ENCODE measurements around the gene STAMBPL1.

The STAMBPL1 gene

DNA sequence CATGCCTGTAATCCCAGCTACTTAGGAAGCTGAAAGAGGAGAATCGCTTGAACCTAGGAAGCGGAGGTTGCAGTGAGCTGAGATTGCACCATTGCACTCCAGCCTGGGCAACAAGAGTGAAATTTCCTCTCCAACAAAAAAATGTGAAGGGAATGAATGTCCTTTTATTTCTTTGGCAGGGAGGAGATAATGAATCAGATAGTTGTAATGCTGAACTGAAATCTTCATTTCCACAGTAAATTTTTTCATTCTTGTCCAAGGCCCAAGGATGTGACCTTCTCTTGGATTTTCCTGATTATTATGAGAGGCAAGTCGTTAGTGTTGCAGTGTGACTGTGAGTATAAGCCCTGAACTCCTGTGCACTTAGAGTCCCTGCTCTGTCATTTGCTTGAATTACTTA lies 13.6 kb downstream of the STAMBPL1 start:
- peak; percentile 66 for DNase-seq (ENCODE audit: low spot score)

DNA sequence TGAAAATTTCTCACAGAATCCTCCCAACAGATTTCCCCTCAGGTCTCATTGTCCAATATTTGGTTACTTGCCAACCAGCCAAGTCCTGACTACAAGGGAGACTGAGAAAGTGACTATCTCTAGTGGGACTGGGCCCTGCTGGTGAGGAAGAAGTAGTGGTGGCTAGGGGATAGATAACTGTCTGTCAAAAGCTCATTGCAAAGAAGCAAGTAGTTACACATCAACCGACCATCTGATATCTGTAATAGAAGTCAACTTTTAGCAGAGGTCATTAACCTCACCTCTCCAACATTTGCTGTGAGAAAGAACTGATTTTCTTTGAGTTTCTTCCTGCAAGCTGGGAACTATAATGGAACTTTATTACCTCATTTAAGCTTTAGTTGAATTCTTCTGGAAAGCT lies 15.2 kb downstream of the STAMBPL1 start:
- no peak for DNase-seq (ENCODE audit: low spot score)

DNA sequence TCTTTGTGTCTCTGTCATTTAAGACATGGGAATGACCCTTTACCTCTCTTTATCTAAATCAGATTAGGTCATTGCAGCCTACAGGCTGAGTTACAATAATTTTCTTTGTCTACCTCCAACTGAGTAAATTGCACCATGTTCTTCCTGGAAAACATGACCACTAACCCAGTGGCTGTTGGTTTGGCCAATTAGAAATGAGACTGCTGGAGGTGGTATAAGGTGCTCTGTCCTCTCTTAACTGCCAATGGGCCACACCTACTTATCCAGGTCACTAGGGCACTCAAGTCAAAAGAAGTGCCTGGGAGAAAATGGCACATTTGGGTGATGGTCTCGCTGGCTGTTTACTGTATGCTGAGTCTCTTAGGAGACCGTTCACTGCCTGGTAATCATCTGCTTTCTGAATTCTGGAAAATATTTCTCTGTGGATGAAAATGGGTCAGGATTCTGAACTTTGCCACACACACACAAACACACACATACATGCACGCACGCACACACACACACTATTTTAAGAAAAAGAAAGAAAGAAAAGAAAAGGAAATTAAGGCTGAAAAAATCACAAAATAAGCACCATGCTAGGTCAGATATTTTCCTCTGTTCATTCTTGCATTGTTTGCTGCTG lies 16.4 kb downstream of the STAMBPL1 start:
- no peak for DNase-seq (ENCODE audit: low spot score)

DNA sequence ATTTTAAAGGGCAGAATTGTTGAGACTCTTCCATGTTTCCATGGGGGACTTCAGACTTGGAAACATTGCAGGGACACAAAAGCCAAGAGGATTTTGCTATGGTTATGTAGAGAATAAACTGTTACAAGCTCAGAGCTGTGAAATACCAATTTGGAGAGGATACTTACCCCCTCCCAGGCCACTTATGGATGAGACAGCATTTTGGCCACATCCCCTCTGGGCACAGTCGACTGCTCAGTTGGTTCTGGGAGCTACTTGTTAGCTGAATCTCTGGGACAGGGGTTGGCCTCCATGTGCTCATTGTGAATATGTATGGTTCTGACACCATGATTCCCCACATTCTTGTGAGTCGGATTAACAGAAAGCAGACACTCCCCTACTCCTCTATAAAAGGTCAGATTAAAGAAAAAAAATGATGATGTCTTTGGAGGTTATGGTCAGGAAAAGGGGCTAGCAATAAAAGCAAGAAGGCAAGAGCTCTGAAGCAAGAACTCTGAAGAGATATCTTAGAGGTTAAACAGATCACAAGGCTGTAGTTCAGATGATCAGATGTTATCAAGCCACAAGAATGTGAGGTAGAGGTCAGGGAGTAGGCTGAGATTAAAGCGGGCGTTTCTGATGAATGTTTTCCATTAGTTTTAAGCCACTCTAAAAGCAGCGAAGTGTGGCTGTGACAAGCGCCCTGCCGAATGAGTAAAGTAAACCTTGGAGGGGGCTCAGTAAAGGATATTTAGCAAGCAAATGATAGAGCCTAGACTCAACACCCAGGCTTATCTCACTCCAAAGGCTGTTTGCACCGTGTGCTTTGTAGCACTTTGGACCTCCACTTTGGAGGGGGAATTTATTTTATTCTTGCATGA lies 17.2 kb downstream of the STAMBPL1 start:
- DNase-seq (ENCODE audit: low spot score) = no peak

DNA sequence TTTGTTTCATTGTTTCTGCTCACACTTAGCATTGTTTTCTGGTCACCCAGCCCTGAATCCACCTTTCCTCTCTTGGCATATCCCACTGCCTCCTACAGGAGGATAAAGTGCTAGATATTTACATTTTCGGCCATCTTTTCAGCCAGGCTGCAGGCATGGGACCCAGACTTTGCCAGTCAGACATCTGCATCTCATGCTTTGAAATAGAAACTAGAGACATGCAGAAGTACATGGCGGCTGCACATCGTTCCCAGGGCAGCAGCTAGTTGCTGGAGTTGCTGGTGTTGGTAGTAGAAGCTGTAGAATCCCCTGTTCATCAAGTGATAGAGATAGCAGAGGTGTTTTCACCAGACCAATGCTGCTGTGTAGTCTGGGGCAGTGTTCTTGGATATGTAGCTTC lies 18.7 kb downstream of the STAMBPL1 start:
- no peak for DNase-seq (ENCODE audit: low spot score)

DNA sequence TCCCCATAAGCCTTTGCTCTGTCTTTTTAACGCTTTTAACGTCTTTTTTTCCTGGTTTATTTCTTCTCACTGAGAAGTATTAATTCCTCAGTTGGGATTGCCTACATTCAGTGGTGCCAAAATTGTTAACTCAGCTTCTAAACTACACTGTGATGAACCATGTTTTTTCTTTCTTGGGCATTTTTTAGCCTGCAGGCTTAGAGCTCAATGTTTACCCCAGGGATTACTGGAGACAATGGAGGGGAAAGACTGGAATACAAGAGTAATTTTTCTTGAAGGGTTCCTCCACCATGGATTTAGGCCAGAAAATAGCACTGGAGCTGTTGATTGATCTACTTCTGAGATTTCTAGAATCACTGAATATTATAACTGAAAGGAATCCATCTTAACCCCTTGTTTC lies 19.8 kb downstream of the STAMBPL1 start:
- DNase-seq (ENCODE audit: low spot score) = no peak

DNA sequence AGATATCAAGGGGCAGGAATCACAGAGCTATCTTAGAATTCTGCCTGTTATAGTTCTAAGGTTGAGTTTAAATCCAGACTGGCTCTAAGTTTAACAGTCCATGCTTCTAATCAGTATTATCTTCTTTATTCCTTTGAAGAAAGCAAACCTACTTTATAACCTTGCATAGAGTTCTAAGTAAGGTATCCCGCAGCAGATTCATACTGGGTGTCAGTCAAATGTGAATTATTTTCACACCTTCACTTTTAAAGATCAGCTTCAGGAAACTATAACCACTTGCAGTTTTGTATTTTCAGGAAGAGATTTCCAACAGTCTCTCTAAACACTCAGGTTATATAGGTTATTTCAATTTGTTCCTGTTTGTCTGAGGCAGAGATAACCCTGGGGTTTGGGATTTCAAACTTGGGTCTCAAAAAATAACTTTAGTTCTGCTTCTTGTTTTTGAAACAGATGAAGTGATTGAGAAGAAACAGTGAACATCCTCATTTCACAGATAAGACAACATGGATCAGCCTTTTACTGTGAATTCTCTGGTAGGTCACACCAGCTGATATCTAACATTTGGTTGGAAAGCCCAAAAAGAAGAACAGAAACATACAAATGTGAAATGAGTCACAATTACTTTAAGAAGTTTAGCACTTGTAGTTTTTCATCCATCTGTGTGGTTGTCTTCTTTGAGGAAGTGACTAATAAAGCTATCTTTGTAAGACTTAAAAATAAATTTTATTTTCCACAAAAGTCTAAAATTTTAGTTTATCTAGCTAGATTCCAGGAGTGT lies 21.4 kb downstream of the STAMBPL1 start:
- DNase-seq (ENCODE audit: low spot score) = peak; percentile 21

DNA sequence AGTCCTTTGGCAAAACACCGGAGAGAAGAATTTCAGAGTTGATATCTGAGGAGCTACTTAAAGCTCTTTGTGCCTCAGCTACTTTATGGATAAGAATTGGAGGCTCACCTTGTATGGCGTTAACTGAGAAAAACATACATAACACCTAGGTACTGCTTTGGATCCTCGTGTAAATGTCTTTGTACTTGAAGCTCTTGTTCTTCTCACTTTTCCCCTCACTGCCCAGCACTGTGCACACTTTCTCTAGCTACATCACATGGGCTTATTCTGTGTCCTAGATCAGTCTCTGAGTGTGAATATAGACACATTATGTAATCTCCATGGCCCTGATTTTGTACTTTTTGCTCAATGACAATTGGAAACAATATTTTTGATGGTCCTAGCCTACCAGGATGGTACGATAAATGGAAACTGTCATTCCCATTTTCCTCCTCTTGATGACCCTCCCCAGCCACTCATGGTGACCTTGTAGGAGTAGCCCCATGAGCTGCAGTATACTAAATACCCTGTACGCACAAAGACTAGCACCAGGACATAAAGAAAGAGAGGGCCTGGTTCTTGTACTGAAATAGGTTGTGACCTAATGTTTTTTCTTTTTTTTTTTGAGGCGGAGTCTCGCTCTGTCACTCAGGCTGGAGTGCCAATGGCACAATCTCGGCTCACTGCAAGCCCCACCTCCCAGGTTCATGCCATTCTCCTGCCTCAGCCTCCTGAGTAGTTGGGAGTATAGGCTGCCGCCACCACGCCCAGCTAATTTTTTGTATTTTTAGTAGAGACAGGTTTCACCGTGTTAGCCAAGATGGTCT lies 22.1 kb downstream of the STAMBPL1 start:
- no peak for DNase-seq (ENCODE audit: low spot score)

DNA sequence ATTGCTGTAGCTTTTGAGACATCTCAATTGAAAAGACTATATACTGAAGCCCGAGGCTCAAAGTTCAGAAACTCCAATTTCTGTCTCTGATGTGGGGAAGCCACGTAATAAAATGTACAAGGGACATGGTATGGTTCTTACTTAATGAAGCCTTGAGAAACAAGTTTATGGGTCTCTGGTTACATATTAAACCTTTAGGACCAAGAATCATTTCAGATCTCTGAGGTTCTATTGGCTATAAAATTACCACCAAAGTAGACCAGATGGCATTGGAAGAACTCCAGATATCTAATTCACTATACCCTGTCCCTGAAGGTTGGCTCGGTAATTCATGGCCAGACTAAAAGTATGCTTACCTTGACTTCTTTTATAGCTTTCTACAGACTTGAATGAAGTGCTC lies 23.7 kb downstream of the STAMBPL1 start:
- no peak for DNase-seq (ENCODE audit: low spot score)

DNA sequence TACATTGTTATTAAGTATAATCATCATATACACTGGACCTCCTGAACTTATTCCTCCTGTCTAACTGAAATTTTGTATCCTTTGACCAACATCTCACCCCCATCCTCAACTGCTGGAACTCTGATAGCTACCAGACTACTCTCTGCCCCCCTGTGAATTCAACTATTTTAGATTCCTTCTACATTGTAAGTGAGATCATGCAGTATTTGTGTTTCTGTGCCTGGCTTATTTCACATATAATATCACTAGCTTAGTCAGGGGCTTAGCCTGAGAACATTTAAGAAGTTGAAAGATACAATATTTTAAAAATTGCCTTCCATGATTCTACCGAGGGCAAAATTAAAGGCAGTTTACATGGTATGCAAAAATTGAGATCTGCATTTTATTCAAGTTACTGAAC lies 26.9 kb downstream of the STAMBPL1 start:
- DNase-seq (ENCODE audit: low spot score) = no peak

DNA sequence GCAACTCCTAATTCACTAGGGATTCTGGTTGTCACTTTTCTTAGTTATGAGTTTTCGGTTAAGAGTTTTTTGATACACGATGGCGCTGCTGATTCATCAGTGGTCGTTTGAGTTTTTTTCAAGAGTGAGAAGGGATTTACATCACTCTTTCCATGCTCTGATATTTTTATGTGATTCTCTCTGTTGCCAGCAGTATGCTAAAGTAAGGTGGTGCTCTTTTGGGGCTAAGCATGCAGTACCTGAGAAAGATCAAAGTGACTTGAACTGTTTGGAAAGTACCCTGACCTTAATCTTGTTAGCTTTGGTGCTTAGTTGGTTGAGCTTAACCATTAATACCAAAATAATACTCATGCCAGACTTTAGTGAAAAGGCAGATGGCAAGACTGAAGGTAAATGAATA lies 28.1 kb downstream of the STAMBPL1 start:
- DNase-seq (ENCODE audit: low spot score) = no peak

DNA sequence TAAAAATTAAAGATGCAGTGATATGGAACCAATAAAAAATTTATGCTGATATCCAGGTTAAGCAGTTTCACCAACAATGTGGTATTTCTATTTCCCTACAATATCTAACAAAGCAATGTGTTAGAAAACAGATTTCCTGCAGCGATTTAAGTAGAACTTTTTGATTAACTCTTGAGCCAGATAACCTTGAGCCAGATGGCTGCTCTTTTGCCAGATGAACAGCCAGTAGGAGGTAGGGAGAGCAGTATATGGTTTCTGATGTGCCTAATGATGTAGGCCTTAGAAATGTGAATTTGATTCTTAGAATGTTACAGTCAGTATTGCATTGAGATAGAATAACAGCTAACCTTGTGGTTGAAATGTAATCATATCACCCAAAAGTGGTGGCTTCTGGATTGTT lies 31.1 kb downstream of the STAMBPL1 start:
- DNase-seq (ENCODE audit: low spot score) = no peak

DNA sequence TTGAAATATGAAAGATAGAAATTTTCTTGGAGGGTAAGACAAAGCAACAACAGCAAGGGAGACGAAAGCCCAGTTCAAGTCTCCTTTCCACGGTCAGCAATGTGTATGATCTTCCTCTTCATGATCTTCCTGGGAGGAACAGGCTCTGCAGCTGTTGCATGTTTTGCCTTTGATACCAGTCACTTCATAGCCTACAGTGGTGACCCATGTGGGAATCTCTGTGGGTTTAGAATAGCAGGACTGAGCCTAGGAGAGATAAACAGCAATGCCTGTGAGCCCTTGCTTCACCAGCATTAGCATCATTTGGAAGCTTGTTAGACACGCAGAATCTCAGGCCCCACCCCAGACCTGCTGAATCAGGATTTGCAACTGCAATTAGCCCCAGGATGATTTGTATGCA lies 31.8 kb downstream of the STAMBPL1 start:
- no peak for DNase-seq (ENCODE audit: low spot score)

DNA sequence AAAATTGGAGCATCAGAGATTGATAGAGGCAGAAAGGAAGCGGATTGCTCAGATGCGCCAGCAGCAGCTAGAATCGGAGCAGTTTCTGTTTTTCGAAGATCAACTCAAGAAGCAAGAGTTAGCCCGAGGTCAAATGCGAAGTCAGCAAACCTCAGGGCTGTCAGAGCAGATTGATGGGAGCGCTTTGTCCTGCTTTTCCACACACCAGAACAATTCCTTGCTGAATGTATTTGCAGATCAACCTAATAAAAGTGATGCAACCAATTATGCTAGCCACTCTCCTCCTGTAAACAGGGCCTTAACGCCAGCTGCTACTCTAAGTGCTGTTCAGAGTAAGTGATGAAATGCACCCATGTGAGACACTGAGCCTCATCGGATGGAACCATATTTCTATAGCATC lies 33.1 kb downstream of the STAMBPL1 start:
- DNase-seq (ENCODE audit: low spot score) = no peak

DNA sequence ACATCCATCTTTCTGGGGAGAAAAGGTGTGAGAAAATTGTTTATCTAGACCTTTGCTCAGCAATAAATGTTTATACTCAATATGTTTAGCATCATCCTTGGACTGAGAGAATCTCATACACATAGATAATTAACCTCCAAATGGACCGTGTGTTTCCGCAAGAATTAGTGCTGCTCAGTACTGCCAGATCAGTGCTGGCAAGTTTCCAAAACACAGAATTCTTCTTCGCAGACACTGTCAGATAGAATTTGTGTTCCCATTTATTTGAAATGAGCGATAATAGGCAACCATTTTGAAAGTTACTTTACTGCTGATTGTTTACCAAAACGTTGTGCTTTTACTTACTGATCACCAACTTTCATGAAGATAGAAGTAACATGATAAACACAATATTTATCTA lies 33.7 kb downstream of the STAMBPL1 start:
- DNase-seq (ENCODE audit: low spot score) = no peak

DNA sequence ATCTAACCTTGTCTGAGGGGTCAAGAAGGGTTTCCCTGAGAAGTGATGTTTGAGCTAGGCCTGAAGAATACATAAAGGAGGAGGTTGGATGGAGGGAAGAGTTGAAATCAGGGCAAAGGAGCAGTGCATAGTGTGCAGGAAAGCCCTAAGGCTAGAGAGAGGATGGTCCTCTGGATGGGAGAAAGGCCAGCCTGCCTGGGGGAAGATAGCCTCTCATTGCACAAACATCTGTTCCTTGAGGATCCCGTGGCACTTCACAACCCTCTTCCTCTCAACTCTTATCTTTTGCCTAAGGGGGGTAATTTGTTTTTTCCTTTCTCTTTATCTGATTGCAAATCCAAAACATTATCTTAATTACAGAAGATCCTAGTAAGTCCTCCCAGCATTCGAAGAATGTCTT lies 35.7 kb downstream of the STAMBPL1 start:
- DNase-seq (ENCODE audit: low spot score) = no peak

DNA sequence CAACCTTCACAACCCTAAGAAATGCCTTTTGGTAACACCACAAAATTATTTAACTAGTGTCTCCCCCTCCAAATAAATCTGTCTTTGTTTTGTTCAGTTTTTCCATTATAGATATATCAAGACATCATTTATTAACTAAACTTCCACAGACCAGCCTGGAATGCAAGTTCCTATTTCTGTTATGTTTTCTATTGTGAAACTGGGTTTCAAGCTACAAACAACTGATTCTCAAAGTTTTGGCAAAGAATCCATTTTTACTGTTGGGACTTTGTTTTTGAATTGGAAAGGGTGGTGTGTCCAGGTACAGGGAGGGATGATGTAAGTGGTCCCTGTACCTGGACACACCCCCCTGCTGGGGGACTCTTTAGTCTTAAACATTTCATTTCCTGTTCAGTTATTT lies 36.2 kb downstream of the STAMBPL1 start:
- no peak for DNase-seq (ENCODE audit: low spot score)

DNA sequence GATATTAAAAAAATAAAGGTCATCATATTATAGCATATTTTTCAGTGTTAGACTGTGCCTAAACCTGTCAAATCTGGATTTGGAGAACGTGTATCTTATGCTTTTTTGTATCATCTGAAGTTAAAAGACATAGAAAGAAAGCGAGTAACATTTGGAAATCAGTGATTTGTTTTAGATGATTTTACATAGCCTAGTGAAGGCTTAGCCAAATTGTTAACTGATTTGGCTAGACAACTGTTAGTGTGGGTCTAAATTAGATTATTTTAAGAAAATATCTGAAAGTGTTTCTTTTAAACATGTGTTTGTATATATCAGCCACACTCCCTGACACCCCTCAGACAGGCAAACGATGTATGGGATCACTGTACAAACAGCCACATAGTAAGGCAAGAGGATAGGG lies 36.9 kb downstream of the STAMBPL1 start:
- no peak for DNase-seq (ENCODE audit: low spot score)

DNA sequence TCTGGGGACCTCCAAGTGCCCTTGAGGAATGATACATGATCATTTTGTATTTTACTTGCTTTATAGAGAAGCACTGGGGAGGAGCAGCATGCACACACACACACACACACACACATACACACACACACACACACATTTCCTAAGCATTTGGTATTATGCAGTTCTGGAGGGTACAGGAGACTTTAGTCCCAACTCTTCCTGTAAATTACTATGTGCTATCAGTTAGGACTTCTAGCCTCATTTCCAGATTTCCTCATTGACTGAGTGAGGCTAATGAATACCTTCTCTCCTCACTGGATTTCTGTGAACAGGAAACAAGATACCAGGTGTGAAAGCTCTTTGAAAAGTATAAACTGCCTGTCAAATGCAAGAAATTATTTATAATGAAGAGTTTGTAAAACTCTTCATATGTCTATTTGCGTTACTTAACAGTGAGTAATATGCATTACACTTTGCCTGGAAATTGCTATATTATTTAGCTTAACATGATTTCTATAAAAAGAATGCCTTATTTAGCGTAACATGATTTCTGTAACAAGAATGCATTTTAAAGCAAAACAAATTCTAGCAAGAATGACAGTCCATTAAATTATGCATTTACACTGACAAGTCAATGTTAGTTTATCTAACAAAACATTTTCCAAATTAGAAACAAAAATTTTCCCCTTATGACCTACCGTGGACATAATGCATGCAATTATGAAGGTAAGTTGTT lies 38.3 kb downstream of the STAMBPL1 start:
- no peak for DNase-seq (ENCODE audit: low spot score)

DNA sequence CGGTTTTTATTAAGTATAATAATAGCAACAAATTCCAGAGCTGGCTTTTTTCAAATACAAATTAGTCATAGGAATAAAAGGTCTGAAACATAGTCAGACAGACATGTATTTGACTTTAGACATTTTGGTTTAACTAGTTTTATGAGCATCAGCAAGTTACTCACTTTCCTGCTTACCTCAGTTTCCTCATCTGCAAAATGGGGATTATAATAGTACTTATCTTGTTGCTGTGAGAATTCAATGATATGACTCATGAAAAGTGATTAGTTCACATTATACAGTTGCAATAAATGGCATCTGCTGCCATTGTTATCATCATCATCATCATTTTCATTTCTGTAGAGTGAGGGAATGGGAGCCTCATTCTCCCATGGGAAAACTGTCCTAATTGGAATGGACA lies 39.0 kb downstream of the STAMBPL1 start:
- DNase-seq (ENCODE audit: low spot score) = no peak

DNA sequence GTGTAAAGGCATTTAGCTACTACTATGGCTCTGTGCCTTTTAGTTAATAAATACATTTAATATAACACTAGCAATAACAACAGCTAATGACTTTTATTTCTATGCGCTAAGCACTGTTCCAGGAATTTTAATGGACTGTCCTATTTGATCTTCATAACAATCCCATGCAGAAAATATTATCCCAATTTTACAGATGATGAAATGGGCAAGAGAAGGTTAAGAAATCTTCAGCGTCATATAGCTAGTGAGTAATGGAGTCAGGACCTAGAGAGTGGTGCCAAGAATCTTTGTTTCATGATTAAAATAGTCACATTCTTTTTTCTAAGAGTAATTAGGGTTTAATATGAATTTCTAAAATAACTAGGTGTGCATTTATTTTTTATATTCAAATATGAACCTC lies 40.2 kb downstream of the STAMBPL1 start:
- peak; percentile 21 for DNase-seq (ENCODE audit: low spot score)
